Activated CD4-positive, alpha-beta T cell treated with anti-CD3 and anti-CD28 coated beads, Interleukin-2, Interleukin-4, amounts not matched to agents 100 ng/mL and 50 ng/mL, durations not matched to agents 16 hours and 8 hours (primary cell): ENCODE measurements around the gene SPACDR.
"Not testable (repeated sequence)": the region's sequence is repeated elsewhere in the genome, so short reads cannot be mapped to it uniquely, and the experiment has no call there.

Experiments
- DNase-seq: peaks from one replicate; pipeline ENCODE4 v3.0.0-alpha.2; 2020; ENCODE audit warnings: low spot score

SPACDR gene

DNA sequence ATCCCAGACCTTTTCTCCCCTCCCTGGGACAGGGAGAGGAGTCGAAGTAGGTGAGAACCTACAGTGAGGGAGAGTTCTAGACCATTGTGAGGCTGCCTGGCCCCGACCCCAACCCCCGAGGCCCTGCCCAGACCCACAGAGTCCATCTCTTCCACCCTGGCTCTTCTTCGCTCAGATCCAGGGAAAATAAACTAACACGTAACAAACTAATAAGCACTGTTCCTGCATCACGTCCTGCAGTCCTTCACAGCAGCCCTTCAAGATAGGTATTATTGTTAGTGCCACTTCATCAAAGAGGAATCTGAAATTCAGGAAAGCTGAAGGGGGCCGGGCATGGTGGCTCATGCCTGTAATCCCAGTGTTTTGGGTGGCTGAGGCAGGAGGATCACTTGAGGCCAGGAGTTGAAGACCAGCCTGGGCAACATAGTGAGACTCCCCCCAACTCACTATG is at the start of gene SPACDR:
SPACDR (minus strand) TSS at position 51 of the 451 bp plus-strand sequence. CDS start 235 bp downstream, outside the sequence.
- DNase-seq, result no peak

DNA sequence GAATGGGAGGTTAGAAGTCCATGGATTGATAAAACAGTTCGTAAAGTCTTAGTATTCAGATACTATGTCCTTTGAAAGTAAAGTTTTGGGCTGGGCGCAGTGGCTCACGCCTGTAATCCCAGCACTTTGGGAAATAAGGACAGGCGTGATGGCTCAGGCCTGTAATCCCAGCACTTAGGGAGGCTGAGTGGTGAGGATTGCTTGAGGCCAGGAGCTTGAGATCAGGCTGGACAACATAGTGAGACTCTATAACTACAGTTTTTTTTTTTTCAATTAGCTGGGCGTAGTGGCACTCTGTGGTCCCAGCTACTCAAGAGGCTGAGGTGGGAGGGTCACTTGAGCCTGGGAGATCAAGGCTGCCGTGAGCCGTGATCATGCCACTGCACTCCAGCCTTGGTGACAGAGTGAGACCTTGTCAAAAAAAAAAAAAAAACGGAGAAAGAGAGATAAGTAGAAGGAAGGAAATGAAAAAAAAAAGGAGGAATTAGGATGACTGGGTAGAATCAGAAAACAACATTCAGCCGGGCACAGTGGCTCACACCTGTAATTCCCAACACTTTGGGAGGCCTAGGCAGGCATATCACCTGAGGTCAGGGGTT is 49.3 kb upstream of the SPACDR start:
- DNase-seq, result no peak

- no peak for DNase-seq
Observed at GRCh38 chr7:100510437-100511239, 46.6 kb upstream of the SPACDR start.

GRCh38 chr7:100509231-100509630 is 45.2 kb upstream of the SPACDR start:
- no peak for DNase-seq

DNA sequence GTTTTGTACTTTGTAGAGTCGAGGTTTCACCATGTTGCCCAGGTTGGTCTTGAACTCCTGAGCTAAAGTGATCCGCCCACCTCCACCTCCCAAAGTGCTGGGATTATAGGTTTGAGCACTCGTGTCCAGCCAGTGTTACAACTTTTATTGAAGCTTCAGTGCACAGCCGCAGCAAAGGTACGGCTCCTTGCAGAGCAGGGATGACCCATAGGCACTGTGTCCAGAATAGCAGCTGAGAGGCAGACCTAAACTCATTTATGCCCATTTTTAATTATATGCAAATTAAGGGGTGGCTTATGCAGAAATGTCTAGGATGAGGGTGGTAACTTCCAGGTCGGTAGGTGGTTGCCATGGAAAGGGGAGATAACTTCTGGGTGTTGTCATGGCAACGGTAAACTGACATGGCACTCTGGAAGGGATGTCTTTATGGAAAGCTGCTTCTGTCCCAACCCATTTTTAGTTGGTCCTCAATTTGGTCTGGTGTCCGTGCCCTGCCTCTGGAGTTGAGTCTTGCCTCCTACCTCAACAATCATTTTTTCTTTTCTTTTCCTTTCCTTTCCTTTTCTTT is 42.4 kb upstream of the SPACDR start:
- DNase-seq, result no peak

DNA sequence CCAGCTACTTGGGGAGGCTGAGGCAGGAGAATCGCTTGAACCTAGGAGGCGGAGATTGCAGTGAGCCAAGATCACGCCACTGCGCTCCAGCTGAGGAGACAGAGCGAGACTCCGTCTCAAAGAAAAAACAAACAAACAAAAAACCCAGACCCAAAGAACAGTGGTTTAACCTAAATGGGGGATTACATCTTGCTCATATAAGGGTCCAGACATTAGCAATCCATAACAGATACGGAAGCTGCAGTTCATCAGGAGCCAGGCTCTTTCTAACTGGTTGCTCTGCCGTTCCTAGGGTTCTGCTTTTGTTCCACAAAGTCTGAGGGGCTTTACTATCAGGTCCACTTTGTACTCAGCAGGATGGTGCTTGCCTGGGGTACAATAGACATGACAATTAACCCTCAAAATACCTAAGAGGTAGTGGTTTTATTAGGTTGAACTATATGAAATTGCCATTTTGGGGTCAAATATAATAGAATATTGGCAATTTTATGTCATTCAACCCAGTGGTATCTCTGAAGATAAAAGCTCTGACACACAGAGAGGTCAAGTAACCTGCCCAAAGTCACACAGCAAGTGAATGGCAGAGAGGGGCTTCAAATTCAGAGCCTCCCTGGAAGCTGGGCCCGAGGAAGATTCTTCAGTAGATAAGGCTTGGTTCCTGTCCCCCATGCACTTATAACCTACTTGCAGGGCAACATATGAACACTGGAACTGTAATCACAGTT is 41.0 kb upstream of the SPACDR start:
- no peak for DNase-seq

GRCh38 chr7:100504031-100504430 is 40.0 kb upstream of the SPACDR start:
- not testable (repeated sequence) for DNase-seq

GRCh38 chr7:100500743-100501142 is 36.7 kb upstream of the SPACDR start:
- not testable (repeated sequence) for DNase-seq

DNA sequence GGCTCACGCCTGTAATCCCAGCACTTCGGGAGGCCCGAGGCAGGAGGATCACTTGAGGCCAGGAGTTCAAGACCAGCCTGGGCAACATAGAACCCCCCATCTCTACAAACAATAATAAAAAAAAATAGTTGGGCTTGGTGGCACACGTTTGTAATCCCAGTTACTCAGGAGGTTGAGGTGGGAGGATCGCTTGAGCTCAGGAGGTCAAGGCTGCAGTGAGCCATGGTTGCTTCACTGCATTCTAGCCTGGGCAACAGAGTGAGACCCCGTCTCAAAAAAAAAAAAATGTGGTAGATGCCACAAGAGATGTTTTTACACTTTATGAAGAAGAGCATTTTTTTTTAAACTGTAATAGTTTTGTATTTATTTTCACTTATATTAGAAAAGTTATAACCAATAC is 32.4 kb upstream of the SPACDR start:
- DNase-seq, result no peak

DNA sequence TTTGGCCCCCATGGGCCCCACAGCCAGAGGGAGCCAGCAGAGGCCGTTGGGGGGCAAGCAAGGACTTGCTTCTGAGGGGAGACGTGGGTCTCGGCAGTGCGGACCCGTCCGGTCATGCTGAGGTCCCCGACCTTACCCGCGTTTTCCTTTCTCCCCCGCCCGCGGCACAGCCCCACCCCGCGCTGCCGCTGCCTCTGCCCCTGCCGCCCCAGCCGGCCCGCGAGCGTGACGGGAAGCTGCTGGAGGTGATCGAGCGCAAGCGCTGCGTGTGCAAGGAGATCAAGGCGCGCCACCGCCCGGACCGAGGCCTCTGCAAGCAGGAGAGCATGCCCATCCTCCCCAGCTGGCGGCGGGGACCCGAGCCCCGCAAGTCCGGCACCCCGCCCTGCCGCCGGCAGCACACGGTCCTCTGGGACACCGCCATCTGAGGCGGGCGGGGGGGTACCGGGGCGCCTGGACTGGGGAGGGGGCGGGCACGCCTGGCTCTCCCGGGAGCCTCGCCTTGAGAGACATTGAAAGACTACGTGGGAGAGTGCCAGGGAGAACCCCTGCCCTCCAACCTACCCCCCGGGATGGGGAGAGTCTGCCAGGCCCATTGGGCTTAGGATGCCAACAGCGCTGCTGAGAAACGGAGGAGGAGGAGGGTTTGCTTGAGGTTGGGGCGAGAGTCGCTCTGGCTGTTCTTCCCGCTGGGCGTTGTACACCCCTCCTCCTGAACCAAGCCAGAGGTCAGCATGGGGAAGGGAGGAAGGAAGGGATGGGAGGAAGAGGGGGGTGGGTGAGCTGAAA is 29.6 kb upstream of the SPACDR start:
- peak; percentile 31 for DNase-seq

DNA sequence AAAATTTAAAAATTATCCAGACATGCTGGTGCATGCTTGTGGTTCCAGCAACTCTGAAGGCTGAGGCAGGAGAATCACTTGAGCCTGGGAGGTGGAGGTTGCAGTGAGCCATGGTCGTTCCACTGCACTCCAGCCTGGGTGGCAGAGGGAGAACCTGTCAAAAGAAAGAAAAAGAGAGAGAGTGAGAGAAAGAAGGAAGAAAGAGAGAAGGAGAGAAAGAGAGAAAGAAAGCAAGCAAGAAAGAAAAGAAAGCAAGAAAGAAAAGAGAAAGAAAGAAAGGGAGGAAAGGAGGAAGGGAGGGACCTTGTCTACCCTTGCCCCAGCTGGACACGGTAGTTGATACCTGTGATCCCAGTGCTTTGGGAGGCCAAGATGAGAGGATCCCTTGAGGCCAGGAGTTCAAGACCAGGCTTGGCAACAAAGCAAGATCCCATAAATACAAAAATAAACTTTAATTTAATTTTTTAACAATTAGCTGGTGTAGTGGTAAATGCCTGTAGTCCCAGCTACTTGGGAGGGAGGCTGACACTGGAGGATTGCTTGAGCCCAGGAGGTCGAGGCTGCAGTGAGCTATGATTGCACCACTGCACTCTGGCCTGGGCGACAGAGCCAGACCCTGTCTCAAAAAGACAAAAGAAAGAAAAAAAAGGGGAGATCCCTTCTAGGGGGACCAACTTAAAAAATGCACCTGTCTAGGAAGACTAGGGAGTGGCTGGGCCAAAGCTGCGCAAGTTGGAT is 28.8 kb upstream of the SPACDR start:
- DNase-seq, result no peak

- no peak for DNase-seq
Observed at GRCh38 chr7:100491192-100491578, 27.1 kb upstream of the SPACDR start.

- DNase-seq, result no peak
Observed at GRCh38 chr7:100490483-100491191, 26.6 kb upstream of the SPACDR start.

GRCh38 chr7:100489824-100490223 is 25.8 kb upstream of the SPACDR start:
- peak; percentile 48 for DNase-seq

DNA sequence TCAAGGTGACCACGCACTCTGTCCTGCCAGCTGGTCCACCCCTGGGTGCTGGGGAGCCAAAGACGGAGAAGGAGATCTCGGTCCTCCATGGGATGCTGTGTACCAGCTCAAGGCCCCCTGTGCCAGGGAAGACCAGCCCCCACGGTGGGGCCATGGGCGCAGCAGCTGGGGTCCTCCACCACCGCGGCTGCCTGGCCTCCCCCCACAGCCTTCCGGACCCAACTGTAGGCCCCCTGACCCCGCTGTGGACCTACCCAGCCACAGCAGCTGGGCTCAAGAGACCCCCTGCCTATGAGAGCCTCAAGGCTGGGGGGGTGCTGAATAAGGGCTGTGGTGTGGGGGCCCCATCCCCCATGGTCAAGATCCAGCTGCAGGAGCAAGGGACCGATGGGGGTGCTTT is 25.1 kb upstream of the SPACDR start:
- DNase-seq, result no peak

DNA sequence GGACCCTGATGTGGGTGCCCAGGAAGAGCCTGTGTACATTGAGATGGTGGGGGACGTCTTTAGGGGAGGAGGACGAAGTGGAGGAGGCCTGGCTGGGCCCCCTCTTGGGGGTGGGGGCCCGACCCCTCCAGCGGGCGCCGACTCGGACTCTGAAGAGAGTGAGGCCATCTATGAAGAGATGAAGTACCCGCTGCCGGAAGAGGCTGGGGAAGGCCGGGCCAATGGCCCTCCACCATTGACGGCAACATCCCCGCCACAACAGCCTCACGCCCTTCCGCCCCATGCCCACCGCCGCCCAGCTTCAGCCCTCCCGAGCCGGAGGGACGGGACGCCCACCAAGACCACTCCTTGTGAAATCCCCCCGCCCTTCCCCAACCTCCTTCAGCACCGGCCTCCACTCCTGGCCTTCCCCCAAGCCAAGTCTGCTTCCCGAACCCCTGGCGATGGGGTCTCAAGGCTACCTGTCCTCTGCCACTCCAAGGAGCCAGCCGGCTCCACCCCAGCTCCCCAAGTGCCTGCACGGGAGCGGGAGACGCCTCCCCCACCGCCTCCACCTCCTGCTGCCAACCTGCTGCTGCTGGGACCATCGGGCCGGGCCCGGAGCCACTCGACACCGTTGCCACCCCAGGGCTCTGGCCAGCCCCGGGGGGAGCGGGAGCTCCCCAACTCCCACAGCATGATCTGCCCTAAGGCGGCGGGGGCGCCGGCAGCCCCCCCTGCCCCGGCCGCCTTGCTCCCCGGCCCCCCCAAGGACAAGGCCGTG is 24.5 kb upstream of the SPACDR start:
- DNase-seq, result no peak

- no peak for DNase-seq
Observed at GRCh38 chr7:100486753-100487446, 22.8 kb upstream of the SPACDR start.

- no peak for DNase-seq
Observed at GRCh38 chr7:100486111-100486636, 22.1 kb upstream of the SPACDR start.

DNA sequence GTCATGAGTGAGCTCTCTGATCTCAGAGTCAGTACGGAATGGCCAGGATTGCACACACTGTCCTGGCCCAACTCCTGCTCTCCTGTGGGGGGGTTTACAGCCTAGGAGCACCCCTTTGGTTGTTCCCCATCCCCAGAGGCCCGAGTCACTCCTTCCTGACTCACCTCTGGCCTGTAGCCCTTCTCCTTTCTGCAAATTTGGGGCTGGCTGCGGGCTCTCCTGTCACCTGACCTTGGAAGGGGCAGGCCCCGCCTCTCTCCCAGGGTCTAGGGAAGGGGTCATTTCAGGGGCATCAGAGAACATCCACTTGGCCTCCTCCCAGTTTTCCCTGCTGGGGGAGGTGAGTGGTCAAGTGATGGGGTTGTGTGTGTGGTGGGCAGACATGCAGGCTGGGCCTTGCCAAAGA is 21.4 kb upstream of the SPACDR start:
- no peak for DNase-seq
